GM21737 (cell line): ENCODE results near the gene TPD52L1.
"Not testable (repeated sequence)": the region's sequence is repeated elsewhere in the genome, so short reads cannot be mapped to it uniquely, and the experiment has no call there.

ENCODE experiments used
- ATAC-seq: cut with Tn5 transposase; IDR thresholded peaks from one replicate; pipeline ENCODE4 v1.9.1; 2021; ENCODE audit warnings: mild to moderate bottlenecking, moderate library complexity; ENCODE audit not compliant: unreplicated experiment

TPD52L1 gene

GRCh38 chr6:125268765-125269164 is 115.2 kb downstream of the TPD52L1 start:
- no peak for ATAC-seq

- ATAC-seq: no peak
Measured at GRCh38 chr6:125269328-125269985, 115.9 kb downstream of the TPD52L1 start.

GRCh38 chr6:125270380-125270779 is 116.8 kb downstream of the TPD52L1 start:
- ATAC-seq: no peak

- no peak for ATAC-seq
Measured at GRCh38 chr6:125271486-125272159, 118.0 kb downstream of the TPD52L1 start.

GRCh38 chr6:125273251-125273650 is 119.7 kb downstream of the TPD52L1 start:
- ATAC-seq: no peak

- no peak for ATAC-seq
Measured at GRCh38 chr6:125273965-125274364, 120.4 kb downstream of the TPD52L1 start.

GRCh38 chr6:125274935-125275334 is 121.4 kb downstream of the TPD52L1 start:
- ATAC-seq: no peak

- ATAC-seq: no peak
Measured at GRCh38 chr6:125275779-125276178, 122.2 kb downstream of the TPD52L1 start.

GRCh38 chr6:125277838-125278237 is 124.3 kb downstream of the TPD52L1 start:
- no peak for ATAC-seq

- ATAC-seq: no peak
Measured at GRCh38 chr6:125279961-125280360, 126.4 kb downstream of the TPD52L1 start.

GRCh38 chr6:125280370-125281035 is 126.9 kb downstream of the TPD52L1 start:
- ATAC-seq: not testable (repeated sequence)

- not testable (repeated sequence) for ATAC-seq
Measured at GRCh38 chr6:125282470-125282869, 128.9 kb downstream of the TPD52L1 start.

- no peak for ATAC-seq
Measured at GRCh38 chr6:125285353-125285752, 131.8 kb downstream of the TPD52L1 start.

- no peak for ATAC-seq
Measured at GRCh38 chr6:125285936-125286335, 132.4 kb downstream of the TPD52L1 start.

- ATAC-seq: no peak
Measured at GRCh38 chr6:125287718-125288117, 134.1 kb downstream of the TPD52L1 start.

- ATAC-seq: no peak
Measured at GRCh38 chr6:125293587-125293986, 140.0 kb downstream of the TPD52L1 start.

GRCh38 chr6:125294036-125294435 is 140.5 kb downstream of the TPD52L1 start:
- no peak for ATAC-seq

GRCh38 chr6:125294925-125295324 is 141.4 kb downstream of the TPD52L1 start:
- ATAC-seq: no peak

- no peak for ATAC-seq
Measured at GRCh38 chr6:125296471-125296870, 142.9 kb downstream of the TPD52L1 start.

GRCh38 chr6:125299257-125299656 is 145.7 kb downstream of the TPD52L1 start:
- ATAC-seq: no peak

- ATAC-seq: no peak
Measured at GRCh38 chr6:125300992-125301434, 147.4 kb downstream of the TPD52L1 start.
